H1 (cell line): ENCODE data around the gene LAD1. TPM values are rescaled to one million over a fixed set of nuclear protein-coding genes. Genes with fewer than 3 reads are reported as not detected.

Experiments used
- CHD2 ChIP-seq: IDR thresholded peaks from 2 replicates; pipeline ENCODE4 v1.6.1; 2012; ENCODE audit warnings: low read length, improper control_type of control experiment
- CTCF ChIP-seq, 3 experiments: IDR thresholded peaks; 1 replicate in 2 of 3; 2 replicates in 1 of 3; pipeline versions ENCODE4 v1.5.1 to v1.6.1; 2011; ENCODE audit warnings: low read length in 3 of 3, mild to moderate bottlenecking in 3 of 3, inconsistent platforms in 2 of 3, low read depth in 1 of 3, moderate library complexity in 1 of 3; ENCODE audit not compliant: insufficient read depth in 1 of 3; ENCODE audit errors: control extremely low read depth in 1 of 3
- EZH2 ChIP-seq: fragments of 200-600 bp; sonication (generic); IDR thresholded peaks from 2 replicates; pipeline ENCODE4 v1.7.1; 2012; ENCODE audit warnings: low read depth, mild to moderate bottlenecking, moderate library complexity, low read length, inconsistent platforms; ENCODE audit not compliant: severe bottlenecking
- FOSL1 ChIP-seq: IDR thresholded peaks from 2 replicates; pipeline ENCODE4 v1.6.1; 2011; ENCODE audit warnings: mild to moderate bottlenecking, low read depth, low read length, moderate library complexity; ENCODE audit not compliant: insufficient read depth
- GTF2F1 ChIP-seq: IDR thresholded peaks from 2 replicates; pipeline ENCODE4 v1.6.1; 2012; ENCODE audit warnings: low read depth, low read length, improper control_type of control experiment, borderline replicate concordance
- POLR2AphosphoS5 ChIP-seq: IDR thresholded peaks from 2 replicates; pipeline ENCODE4 v1.6.1; 2011; ENCODE audit warnings: low read depth, low read length
- RAD21 ChIP-seq, 2 experiments: IDR thresholded peaks in 1 of 2; conservative IDR thresholded peaks in 1 of 2; 2 replicates each; pipeline ENCODE4 v1.6.1; 2011; ENCODE audit warnings: low read depth in 2 of 2, low read length in 2 of 2, improper control_type of control experiment in 1 of 2, inconsistent platforms in 1 of 2, mild to moderate bottlenecking in 1 of 2, moderate library complexity in 1 of 2
- TAF1 ChIP-seq: IDR thresholded peaks from 2 replicates; pipeline ENCODE4 v1.6.1; 2011; ENCODE audit warnings: mild to moderate bottlenecking, low read depth, low read length
- TBP ChIP-seq: IDR thresholded peaks from 2 replicates; pipeline ENCODE4 v1.6.1; 2011; ENCODE audit warnings: low read depth, low read length, improper control_type of control experiment
- YY1 ChIP-seq: IDR thresholded peaks from 2 replicates; pipeline ENCODE4 v1.6.1; 2011; ENCODE audit warnings: low read depth, mild to moderate bottlenecking, low read length
- polyA plus RNA-seq, 7 experiments: library from polyadenylated mRNA; depleted of rRNA in 3 of 7; stranded (reverse) in 5 of 7; unstranded in 2 of 7; fragments of >200 nt in 5 of 7; fragments of 200-250 nt in 2 of 7; gene quantifications; 1 replicate in 5 of 7; 2 replicates in 1 of 7; 4 replicates in 1 of 7; pipeline versions ENCODE4 v1.2.1 to v1.2.3, GENCODE V29; 2011 to 2013; ENCODE audit warnings: missing spikeins in 2 of 7, mixed read lengths in 2 of 7
- total RNA-seq: library from RNA; stranded (reverse); fragmentation: NEBNext Ultra II Directional; extraction: Animal tissue kit (Norgen Biotek cat#: 25700); gene quantifications from 2 replicates; pipeline ENCODE4 v1.2.1, GENCODE V29; 2021

Gene LAD1
- total and polyA plus RNA-seq, 2 of the 8 experiments (the other 6 are each of a cell fraction or from before 2014, with no cell fraction given) = 9.3 to 32.8 TPM

DNA sequence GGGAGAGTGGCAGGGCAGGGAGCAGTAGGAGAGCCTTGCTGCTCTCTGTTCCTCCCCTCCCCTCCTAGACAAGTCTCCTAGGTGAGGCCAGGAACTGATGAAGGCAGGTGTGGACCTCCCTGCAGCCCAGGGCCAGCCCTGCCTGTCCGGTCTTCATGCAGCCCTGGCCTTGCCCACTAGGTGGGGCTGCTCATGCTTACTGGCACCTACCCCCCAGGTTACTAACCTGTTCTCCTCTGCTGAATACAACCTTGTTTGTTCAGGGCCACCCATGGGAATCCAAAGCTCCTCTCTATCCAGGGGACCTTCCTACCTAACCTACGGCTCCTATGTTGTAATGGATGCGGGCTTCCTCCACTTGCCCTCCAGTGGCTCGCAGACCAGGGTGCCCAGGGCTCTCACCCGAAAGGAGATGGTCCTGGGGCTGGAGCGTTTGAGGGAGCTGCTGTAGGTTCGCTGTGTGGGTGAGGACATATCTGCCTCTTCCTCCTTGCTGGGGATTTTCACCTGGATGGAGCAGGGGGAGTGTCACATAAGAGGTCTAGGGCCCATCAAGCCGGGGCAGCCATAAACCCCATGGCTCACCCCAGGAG lies 13.7 kb downstream of the LAD1 start (continued):
- TF ChIP-seq CTCF (IDR thresholded peaks at IDR 0.05; ENCODE audit: control extremely low read depth in 1 of 3, insufficient read depth in 1 of 3, low read depth in 1 of 3, low read length in 3 of 3) (peak; percentile 92 to 99 (median 98)), GTF2F1 (no peak), TBP (no peak), RAD21 (IDR thresholded peaks at IDR 0.05 in 1 of 2, conservative IDR thresholded peaks at IDR 0.05 in 1 of 2; ENCODE audit: low read depth in 2 of 2, low read length in 2 of 2) (peak; percentile 74 to 84), EZH2 (no peak), FOSL1 (no peak), CHD2 (no peak), YY1 (no peak), POLR2AphosphoS5 (peak; percentile 32; the same call in 1 of the 2 replicates), TAF1 (no peak)
